HEK293T (cell line): ENCODE measurements around the gene RNF214.
A peak's percentile ranks its signal among the peaks of the same experiment; 100 is the strongest.
"Not testable (repeated sequence)": the region's sequence is repeated elsewhere in the genome, so short reads cannot be mapped to it uniquely, and the experiment has no call there.

Source experiments
- CTCF ChIA-PET: fragments of 350-600 bp; formaldehyde crosslinking; extraction: SDS; loops from one replicate; lab custom pipeline; 2021; ENCODE audit warnings: antibody characterized with exemption, inconsistent platforms; lab: Yijun Ruan, JAX
- POLR2A ChIA-PET: fragments of 350-600 bp; formaldehyde crosslinking; extraction: SDS; loops from one replicate; lab custom pipeline; 2020; ENCODE audit warnings: antibody characterized with exemption, inconsistent platforms; lab: Yijun Ruan, JAX
- DNase-seq: peaks from one replicate; pipeline ENCODE4 v3.0.0; 2012; ENCODE audit warnings: mixed read lengths; ENCODE audit errors: extremely low spot score
- ARNT ChIP-seq: fragments of 450-650 bp; IDR thresholded peaks from 2 replicates; pipeline ENCODE4 v1.6.1; 2017; ENCODE audit warnings: mild to moderate bottlenecking
- BHLHE40 ChIP-seq: fragments of 450-650 bp; IDR thresholded peaks from 2 replicates; pipeline ENCODE4 v1.6.1; 2016; ENCODE audit warnings: mild to moderate bottlenecking, moderate library complexity, borderline replicate concordance
- CTBP1 ChIP-seq: fragments of 450-650 bp; IDR thresholded peaks from 2 replicates; pipeline ENCODE4 v1.6.1; 2016; ENCODE audit warnings: borderline replicate concordance
- ELF4 ChIP-seq: fragments of 450-650 bp; IDR thresholded peaks from 2 replicates; pipeline ENCODE4 v1.6.1; 2017; ENCODE audit warnings: antibody characterized with exemption
- FOXA1 ChIP-seq: fragments of 450-650 bp; IDR thresholded peaks from 2 replicates; pipeline ENCODE4 v1.6.1; 2016; ENCODE audit warnings: mild to moderate bottlenecking
- FOXK2 ChIP-seq: fragments of 450-650 bp; IDR thresholded peaks from 2 replicates; pipeline ENCODE4 v1.6.1; 2016; ENCODE audit warnings: mild to moderate bottlenecking
- FOXM1 ChIP-seq: fragments of 450-650 bp; IDR thresholded peaks from 2 replicates; pipeline ENCODE4 v1.6.1; 2017; ENCODE audit warnings: mild to moderate bottlenecking, borderline replicate concordance
- HDGF ChIP-seq: fragments of 450-650 bp; IDR thresholded peaks from 2 replicates; pipeline ENCODE4 v1.6.1; 2017; ENCODE audit warnings: antibody characterized with exemption, borderline replicate concordance
- L3MBTL2 ChIP-seq: fragments of 450-650 bp; conservative IDR thresholded peaks from 2 replicates; pipeline ENCODE4 v1.6.1; 2016; ENCODE audit warnings: mild to moderate bottlenecking
- LEF1 ChIP-seq: fragments of 450-650 bp; IDR thresholded peaks from 2 replicates; pipeline ENCODE4 v1.6.1; 2017; ENCODE audit warnings: mild to moderate bottlenecking, borderline replicate concordance
- NFRKB ChIP-seq: fragments of 450-650 bp; IDR thresholded peaks from 2 replicates; pipeline ENCODE4 v1.6.1; 2016; ENCODE audit warnings: mild to moderate bottlenecking, moderate library complexity
- SP1 ChIP-seq: fragments of 450-650 bp; IDR thresholded peaks from 2 replicates; pipeline ENCODE4 v1.6.1; 2017
- SUZ12 ChIP-seq: fragments of 450-650 bp; IDR thresholded peaks from 2 replicates; pipeline ENCODE4 v1.6.1; 2016; ENCODE audit warnings: mild to moderate bottlenecking
- TARDBP ChIP-seq: fragments of 450-650 bp; IDR thresholded peaks from 2 replicates; pipeline ENCODE4 v1.6.1; 2016
- ZNF384 ChIP-seq: fragments of 450-650 bp; IDR thresholded peaks from 2 replicates; pipeline ENCODE4 v1.6.1; 2016
- TF ChIP-seq, protein P1 (sequence below): fragments of 450-650 bp; IDR thresholded peaks from 2 replicates; pipeline ENCODE4 v1.6.1; 2016

RNF214 gene

DNA sequence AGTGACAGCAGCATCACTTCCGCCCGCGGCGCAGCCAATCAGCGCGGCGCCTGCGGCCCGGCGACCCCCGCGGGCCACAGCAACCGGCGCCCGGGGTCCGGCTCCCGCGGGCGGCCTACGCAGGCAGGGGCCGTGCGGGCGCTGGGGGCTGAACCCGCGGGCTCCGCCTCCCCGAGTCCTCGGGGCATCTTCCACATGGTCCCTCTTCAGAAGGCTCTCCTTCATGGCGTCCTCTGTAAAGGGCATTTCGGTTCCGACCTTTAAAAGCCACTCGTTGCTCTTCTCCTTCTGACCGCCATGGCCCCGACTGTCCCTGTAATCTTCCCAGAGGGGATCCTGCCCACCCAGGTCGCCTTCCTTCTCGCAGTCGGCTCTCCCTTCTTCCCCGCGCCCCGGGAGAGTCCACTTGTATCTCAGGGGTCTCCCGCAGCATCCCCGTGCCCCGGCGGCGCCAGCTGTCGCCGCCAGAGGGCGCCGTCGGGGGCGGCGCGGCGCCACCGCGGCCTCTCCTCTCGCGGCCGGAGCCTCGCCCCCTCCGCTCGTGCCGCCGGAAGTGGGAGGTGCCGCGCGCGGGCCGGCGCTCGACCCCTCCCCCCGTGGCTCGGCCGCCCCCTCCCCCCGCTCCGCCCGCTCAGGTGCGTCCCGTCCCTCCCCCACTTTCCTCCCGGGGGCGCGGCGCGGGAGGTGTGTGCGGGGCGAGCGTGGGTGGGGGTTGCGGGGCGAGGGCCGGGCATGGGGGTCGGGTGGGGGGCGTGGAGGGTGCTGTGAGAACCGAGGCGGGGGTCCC is at the start of gene RNF214:
Gene RNF214, plus strand, starts transcription at position 580 of the 787 bp plus-strand sequence. CDS start 1,602 bp downstream, outside the sequence.
- ChIA-PET POLR2A (interaction anchor here (1.5 to 2.9 kb wide), 6 partner anchors 10 to 96 kb away, joined by 5 to 15 read pairs (median 6); partner anchors contain the start of genes CEP164, PAFAH1B2 and SIDT2), CTCF (interaction anchor here (0.5 to 1.7 kb wide), 6 partner anchors 18 to 559 kb away, joined by 3 to 6 read pairs (median 3); partner anchors contain the start of gene SIDT2)
- TF ChIP-seq ELF4 (no peak), ARNT (0 out of 2 replicates have a peak, but pooled peaks have one; percentile 46), NFRKB (no peak)
- peak; percentile 98 for DNase-seq

DNA sequence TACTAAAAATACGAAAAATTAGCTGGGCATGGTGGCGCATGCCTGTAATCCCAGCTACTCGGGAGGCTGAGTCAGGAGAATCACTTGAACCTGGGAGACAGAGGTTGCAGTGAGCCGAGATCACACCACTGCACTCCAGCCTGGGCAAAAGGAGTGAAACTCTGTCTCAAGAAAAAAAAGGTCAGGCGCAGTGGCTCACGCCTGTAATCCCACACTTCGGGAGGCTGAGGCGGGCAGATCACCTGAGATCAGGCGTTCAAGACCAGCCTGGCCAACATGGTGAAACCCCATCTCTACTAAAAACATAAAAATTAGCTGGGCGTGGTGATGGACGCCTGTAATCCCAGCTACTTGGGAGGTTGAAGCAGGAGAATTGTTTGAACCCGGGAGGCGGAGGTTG is 49.3 kb upstream of the RNF214 start:
- POLR2A ChIA-PET, result interaction anchor here (6.1 kb wide), 1 partner anchor 38 kb away, joined by 58 read pairs; the partner anchor contains the start of gene PAFAH1B2
- DNase-seq, CTCF ChIA-PET: not testable (repeated sequence)

DNA sequence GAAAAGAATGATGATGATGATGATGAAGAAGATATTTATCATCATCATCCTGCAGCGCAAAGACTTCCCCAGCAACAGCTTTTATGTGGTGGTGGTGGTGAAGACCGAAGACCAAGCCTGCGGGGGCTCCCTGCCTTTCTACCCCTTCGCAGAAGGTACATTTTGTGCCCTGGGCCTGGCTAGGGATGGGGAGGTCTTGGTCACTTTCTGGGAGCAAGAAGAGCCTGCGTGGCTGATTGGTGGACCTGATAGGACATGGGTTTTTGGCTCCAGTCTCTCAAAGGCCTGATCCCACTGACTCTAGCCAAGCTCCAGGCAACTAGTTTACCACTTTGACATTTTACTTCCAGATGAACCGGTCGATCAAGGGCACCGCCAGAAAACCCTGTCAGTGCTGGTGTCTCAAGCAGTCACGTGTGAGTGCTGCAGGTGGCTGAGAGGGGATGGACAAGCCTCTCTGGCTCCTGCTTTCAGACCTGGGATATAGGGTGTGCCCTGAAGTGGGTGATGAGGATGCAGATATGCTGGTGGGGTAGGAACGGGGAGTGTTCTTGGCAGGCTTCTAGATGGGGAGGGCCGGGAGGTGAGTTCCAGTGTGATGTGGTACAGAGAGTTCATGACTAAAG is 48.6 kb upstream of the RNF214 start:
- TF ChIP-seq L3MBTL2 (no peak), NFRKB (no peak), FOXA1 (no peak)
- DNase-seq, result no peak
- POLR2A ChIA-PET, result no interaction called here
- CTCF ChIA-PET, result no interaction called here

DNA sequence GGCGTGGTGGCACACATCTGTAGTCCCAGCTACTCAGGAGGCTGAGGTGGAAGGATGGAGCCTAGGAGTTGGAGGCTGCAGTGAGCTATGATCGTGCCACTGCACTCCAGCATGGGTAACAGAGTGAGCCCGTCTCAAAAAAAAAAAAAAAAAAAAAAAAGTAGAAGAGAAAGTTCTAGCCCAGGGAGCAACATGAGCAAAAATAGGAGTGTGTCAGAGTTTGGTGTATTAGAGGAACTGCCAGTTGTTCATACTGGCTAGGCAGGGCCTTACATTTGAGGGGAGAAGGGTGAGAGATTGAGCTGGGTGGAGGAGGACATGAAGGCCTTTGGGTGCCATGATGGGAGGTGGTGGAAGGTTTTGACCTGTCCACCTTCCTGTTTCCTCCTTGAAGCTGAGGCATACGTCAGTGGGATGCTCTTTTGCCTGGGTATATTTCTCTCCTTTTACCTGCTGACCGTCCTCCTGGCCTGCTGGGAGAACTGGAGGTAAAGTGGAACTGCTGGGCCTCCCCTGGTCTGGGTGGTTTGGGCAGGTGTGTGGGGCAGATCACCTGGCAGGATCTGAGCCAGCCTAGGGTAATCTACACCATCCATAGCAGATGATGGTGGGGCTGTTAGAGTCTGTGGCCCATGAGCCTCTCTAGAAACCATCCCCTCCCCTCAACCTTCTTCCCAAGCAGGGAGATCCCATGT is 46.6 kb upstream of the RNF214 start:
- POLR2A ChIA-PET, result interaction anchor here (0.7 kb wide), 1 partner anchor 9 kb away, joined by 3 read pairs; no protein-coding TSS in a partner anchor
- DNase-seq, result no peak
- no peak for TF ChIP-seq ELF4
- TF ChIP-seq LEF1, result no peak
- TF ChIP-seq L3MBTL2, result no peak
- CTCF ChIA-PET, result no interaction called here

DNA sequence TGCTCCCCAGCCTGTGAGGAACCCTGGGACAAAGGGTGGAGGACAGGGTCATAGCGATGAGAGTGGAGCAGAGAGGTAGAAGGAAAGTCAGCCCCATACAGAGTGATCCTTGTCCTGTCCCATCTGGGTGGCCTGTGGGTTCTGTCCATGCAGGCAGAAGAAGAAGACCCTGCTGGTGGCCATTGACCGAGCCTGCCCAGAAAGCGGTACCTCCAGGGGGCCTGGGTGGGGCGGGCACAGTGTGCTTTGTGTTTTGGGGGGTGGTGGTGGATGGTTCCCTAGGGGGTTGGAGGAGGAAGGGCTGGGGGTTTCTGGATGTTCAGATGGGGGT is 46.1 kb upstream of the RNF214 start:
- DNase-seq, result no peak
- ChIA-PET CTCF (no interaction called here), POLR2A (interaction anchor here (0.7 kb wide), 1 partner anchor 8 kb away, joined by 3 read pairs; no protein-coding TSS in a partner anchor)
- TF ChIP-seq L3MBTL2 (no peak), ELF4 (no peak), FOXA1 (no peak), HDGF (no peak), FOXK2 (no peak), FOXM1 (no peak), ARNT (no peak), LEF1 (no peak), CTBP1 (no peak), ZNF384 (no peak), BHLHE40 (no peak)
- TF ChIP-seq, protein P1, sequence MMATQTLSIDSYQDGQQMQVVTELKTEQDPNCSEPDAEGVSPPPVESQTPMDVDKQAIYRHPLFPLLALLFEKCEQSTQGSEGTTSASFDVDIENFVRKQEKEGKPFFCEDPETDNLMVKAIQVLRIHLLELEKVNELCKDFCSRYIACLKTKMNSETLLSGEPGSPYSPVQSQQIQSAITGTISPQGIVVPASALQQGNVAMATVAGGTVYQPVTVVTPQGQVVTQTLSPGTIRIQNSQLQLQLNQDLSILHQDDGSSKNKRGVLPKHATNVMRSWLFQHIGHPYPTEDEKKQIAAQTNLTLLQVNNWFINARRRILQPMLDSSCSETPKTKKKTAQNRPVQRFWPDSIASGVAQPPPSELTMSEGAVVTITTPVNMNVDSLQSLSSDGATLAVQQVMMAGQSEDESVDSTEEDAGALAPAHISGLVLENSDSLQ, result no peak

DNA sequence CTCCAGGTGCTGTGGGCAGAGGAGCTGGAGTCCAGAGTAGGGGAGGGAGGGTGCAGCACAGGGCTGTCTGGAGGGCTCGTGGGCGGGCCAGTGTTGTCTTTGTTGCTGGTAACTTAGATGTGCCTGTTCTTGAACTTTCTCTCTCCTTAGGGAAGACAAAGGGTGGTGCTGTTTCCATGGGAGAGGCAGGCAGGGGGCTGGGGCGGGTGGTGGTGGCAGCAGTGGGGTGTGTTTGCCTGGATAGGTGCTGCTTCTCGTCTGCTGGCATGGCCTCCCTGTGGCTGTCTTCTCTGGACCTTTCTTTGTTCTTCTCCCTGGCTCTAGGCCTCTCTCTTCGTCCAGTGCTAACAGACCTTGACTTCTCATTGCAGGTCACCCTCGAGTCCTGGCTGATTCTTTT is 45.5 kb upstream of the RNF214 start:
- ChIA-PET CTCF (no interaction called here), POLR2A (no interaction called here)
- DNase-seq, result no peak
- TF ChIP-seq NFRKB (no peak), FOXA1 (no peak), BHLHE40 (no peak), FOXK2 (no peak), L3MBTL2 (no peak), ZNF384 (no peak), HDGF (no peak)

DNA sequence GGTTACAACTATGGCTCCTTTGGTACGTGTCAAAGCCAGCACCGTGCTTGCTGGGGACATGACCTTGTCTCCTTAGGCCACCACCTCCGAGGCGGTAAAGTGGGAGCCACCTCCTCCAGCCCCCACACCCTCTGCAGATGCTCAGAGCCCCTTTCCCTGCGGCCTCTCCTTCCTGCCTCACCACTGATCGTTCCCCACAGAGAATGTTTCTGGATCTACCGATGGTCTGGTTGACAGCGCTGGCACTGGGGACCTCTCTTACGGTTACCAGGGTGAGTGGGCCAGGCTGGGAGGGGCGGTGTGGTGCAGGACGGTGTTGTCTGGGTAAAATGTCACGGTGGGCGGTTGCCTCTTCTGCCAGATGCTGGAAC is 45.1 kb upstream of the RNF214 start:
- CTCF ChIA-PET, result no interaction called here
- TF ChIP-seq FOXK2, result no peak
- TF ChIP-seq FOXA1, result no peak
- TF ChIP-seq L3MBTL2, result no peak
- no peak for TF ChIP-seq BHLHE40
- TF ChIP-seq SP1, result no peak
- TF ChIP-seq, protein P1, result no peak
- POLR2A ChIA-PET, result no interaction called here
- DNase-seq, result no peak

DNA sequence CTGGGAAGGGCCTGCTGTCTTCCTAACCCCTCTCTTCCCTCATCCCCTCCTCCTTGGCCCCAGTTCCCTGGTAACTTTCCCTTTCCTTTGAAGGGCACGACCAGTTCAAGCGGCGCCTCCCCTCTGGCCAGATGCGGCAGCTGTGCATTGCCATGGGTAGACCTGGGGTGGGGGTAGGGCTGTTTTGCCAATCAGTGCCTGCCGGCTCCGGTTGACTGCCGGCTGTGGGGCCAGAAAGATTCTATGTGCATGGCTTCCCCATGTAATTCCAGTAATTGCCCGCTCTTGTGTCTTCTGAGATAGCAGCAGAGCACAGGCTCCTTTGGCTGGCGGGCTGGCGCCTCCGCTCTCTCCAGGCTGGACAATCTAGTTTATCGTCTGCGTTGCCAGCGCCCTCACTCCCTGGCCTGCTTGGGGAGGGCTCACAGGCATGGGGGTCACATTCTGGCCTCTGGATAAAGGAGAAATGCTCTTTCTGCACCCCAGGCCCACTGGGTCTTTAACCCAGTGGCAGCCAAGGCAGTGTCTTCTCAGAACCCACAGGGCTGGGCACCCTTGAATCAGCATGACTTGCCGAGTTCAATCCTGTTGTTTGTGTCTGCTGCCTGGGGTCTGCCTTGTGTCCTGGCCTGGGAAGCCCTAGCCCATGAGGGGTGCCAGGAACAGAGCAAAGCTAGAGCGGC is 44.5 kb upstream of the RNF214 start:
- POLR2A ChIA-PET, result no interaction called here
- DNase-seq, result no peak
- TF ChIP-seq ARNT (no peak), CTBP1 (no peak), LEF1 (no peak), FOXA1 (no peak), ZNF384 (no peak), BHLHE40 (no peak), TARDBP (no peak), SUZ12 (no peak), HDGF (no peak)
- CTCF ChIA-PET, result no interaction called here
